GM12874 (cell line): ENCODE data around the gene RFX8.

ENCODE experiments used
- TF ChIP-seq, protein P1 (sequence below): IDR thresholded peaks from 2 replicates; pipeline ENCODE4 v1.5.1; 2011; ENCODE audit warnings: low read depth, mild to moderate bottlenecking, control low read depth, low read length, moderate library complexity; ENCODE audit not compliant: insufficient read depth

Gene RFX8

DNA sequence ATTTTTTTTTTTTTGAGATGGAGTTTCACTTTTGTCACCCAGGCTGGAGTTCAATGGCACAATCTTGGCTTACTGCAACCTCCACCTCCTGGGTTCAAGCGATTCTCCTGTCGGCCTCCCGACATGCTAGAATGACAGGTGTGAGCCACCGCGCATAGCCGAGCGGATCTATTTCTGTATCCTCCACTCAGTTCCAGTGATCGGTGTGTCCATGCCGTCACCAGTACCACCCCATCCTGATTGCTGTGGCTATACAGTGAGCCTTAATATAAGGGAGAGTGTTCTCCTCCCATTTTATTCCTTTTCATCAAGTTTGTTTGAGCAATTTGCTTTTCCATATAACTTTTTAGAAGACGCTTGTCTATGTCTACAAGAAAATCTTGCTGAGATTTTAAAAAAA is 35.2 kb downstream of the RFX8 start:
- TF ChIP-seq, protein P1, sequence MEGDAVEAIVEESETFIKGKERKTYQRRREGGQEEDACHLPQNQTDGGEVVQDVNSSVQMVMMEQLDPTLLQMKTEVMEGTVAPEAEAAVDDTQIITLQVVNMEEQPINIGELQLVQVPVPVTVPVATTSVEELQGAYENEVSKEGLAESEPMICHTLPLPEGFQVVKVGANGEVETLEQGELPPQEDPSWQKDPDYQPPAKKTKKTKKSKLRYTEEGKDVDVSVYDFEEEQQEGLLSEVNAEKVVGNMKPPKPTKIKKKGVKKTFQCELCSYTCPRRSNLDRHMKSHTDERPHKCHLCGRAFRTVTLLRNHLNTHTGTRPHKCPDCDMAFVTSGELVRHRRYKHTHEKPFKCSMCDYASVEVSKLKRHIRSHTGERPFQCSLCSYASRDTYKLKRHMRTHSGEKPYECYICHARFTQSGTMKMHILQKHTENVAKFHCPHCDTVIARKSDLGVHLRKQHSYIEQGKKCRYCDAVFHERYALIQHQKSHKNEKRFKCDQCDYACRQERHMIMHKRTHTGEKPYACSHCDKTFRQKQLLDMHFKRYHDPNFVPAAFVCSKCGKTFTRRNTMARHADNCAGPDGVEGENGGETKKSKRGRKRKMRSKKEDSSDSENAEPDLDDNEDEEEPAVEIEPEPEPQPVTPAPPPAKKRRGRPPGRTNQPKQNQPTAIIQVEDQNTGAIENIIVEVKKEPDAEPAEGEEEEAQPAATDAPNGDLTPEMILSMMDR: no peak

DNA sequence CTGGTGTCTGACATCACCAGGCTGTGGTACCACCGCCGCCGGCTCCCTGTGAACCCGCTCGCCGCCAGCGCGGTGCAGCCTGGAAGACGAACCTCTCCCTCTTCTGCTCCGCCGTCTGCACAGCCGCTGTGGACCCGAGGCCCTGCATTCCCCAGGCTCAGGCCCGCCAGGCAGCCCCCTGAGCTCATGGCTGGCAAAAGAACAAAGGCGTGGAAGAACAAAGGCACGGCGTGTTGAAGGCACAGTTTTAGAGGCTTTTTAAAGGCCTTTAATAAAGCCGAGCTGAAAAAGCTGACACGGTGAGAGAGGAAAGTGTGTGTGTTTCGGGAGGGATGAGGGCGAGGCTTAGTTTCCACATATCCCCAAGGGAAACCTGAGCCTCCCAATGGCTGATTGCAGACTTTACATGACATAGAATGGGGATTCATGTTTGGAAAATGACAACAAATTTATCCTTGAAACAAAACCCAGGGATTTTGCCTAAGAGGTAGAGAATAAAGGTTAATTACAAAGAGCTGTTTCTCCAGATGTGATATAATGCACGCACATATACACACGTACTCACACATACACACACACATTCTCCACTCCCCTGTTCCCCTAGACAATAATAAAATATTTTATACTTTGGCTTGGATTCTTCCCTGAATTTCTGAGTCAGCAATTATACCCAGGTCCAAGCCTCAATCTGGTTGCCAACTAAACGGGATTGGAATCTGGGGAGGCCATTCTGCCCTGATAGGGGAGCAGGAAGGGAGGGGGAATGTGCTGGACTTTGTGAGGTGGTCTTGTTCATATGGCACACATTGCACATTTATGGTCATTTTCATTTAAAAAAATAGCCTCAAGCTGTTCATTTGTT is 39.7 kb downstream of the RFX8 start:
- TF ChIP-seq, protein P1: no peak

DNA sequence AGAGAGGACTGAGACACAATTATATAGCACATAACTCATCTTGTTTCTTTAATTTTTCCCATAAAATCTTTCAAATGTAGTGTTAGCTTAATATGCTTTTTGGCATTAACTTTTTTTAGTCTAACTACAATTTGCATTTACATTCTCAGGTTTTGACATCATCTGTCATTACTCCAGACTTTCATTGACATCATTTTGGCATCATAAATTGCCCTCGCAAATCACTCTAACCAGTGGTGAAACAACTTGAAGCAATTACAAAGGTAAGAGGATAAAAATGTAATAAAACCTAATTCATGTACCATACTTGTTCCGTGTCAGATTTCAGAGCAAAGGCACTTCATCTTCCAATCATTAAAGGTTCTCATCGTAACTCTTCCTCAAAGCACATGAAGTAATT is 41.4 kb downstream of the RFX8 start:
- TF ChIP-seq, protein P1: no peak

DNA sequence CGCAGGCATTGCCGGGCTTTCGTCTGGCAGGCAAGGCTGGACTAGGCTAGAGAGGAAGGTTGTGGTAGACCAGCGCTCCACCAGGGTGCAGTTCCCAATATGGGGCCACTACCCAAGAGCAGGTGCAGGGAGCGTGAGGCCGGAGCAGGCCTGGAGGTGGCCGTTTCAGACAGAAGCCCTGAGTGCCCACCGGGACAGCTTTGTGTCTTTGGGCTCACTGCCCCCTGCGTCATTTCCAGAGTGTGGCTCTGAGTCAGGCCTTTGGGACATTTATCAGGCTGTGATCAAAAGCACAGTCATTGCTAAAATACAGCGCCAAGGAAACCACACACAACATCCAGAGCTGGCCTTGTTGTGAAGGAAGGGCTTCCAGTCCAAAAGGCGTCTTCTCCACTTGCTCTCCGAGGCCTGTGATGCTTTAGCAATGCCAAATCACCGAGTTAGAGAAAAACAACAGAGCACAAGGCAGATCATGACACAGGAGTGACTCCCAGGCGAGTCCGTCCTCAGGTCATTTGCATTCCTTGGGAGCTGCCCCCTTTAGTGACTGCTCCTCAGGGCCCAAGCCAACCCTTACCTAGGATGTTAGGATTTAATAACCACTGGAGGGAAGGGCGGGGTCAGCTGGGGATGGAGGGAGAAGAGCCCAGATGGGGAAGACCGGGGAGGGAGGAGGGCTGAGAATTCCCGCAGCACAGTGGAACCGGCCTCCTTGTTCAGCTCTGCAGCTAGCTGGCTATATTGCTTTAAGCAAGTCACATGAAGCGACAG is 42.3 kb downstream of the RFX8 start:
- TF ChIP-seq, protein P1: no peak

DNA sequence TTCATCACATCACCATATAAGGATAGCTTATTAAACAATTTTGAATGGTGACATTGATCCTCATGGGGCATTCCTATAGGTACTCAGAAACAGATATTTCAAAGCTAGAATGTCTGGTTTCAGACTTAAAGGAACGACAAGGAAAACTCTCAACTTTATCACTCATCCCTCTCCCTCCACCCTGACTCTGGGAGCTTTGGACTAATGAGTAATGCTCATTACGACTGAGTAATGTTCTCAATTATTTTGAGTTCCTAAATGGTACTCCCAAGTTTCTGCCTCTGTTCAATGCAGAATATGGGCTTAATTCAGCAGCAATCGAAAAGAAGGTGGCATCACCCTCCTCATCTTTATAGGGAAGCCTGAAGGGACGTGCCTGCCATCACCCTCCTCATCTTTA is 43.4 kb downstream of the RFX8 start:
- TF ChIP-seq, protein P1: no peak

DNA sequence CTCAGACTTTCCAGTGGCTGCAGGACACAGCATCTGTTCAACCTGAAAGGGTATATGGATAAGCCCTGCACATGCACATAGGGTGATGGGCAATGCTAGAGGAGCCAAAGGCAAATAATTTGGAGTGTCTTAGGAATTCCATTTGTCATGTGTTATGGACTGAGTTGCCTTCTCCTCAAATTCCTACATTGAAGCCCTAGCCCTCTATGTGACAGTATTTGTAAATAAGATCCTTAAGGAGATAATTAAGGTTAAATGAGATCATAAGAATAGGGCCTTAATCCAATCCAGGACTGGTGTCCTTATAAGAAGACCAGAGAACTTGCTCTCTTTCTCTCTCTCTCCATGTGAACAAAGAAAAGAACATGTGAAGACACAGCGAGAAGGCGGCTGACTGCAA is 44.8 kb downstream of the RFX8 start:
- TF ChIP-seq, protein P1: no peak

DNA sequence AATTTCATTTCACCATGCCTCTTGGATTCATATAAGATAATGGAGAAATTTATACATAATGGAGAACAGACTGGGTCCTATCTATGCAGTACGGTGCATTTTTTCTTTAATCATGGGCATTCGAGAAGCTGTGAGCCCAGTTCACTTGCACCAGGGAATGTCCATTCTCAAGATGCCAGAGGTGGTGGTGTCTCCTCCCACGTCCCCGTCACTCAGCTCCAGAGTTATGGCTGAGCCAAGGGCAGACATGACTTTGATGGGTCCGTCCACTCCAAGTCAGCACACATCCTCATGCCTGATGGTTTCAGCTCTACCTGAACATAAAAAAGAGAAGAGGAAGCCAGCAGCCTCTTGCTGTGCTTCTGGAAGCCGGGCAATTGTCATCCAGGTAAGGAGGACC is 45.5 kb downstream of the RFX8 start:
- TF ChIP-seq, protein P1: no peak
